T-helper 2 cell treated with Interferon-gamma antibody and Interleukin-4, amounts not matched to agents 100 ng/mL and 5 ng/mL, for 36 hours (primary cell): ENCODE results near the gene POLR1H. TPM values are rescaled to one million over a fixed set of nuclear protein-coding genes. Genes with fewer than 3 reads are reported as not detected.

Experiments used
- total RNA-seq: library from RNA; stranded (reverse); gene quantifications from 2 replicates; pipeline ENCODE4 v1.2.3, GENCODE V29; 2022

Gene POLR1H
- total RNA-seq, 1 donor from 2014 or later, result 69.6 TPM

Other genes with a start within 250 kb of the POLR1H start
- gene HLA-G, start 233.4 kb upstream of the POLR1H start, total RNA-seq, result 1.7 and 1.8 TPM in 2 replicates
- 1,695 and 1,705 TPM in 2 replicates for gene HLA-A, start 118.7 kb upstream of the POLR1H start, total RNA-seq
- gene PPP1R11, start 5.9 kb downstream of the POLR1H start, total RNA-seq, result 57.0 and 59.6 TPM in 2 replicates
- not detected in 2 replicates for gene RNF39, start 14.5 kb downstream of the POLR1H start, total RNA-seq
- gene TRIM31, start 51.8 kb downstream of the POLR1H start, total RNA-seq, result not detected in 2 replicates
- gene TRIM40, start 74.9 kb downstream of the POLR1H start, total RNA-seq, result not detected in 2 replicates
- gene TRIM10, start 99.9 kb downstream of the POLR1H start, total RNA-seq, result 0.05 TPM in 1 of 2 replicates, not detected in the other
- gene TRIM15, start 102.3 kb downstream of the POLR1H start, total RNA-seq, result 0.25 TPM in 1 of 2 replicates, not detected in the other
- 70.8 and 71.7 TPM in 2 replicates for gene TRIM26, start 152.1 kb downstream of the POLR1H start, total RNA-seq